KMS-11 (cell line): ENCODE measurements around the gene TFR2.

ENCODE experiments used
- H2AFZ ChIP-seq: fragments of 200-600 bp; sonication (generic); 2 replicates; pipeline ENCODE4 v1.6.1; 2016; ENCODE audit warnings: antibody characterized with exemption, mixed run types, low read depth
- H3K27ac ChIP-seq: fragments of 200-600 bp; sonication (generic); 2 replicates; pipeline ENCODE4 v1.6.1; 2016; ENCODE audit warnings: mild to moderate bottlenecking, mixed run types
- H3K27me3 ChIP-seq: fragments of 200-600 bp; sonication (generic); 2 replicates; pipeline ENCODE4 v1.6.1; 2017; ENCODE audit warnings: mild to moderate bottlenecking, low read depth, mixed run types, moderate library complexity; ENCODE audit not compliant: insufficient read depth
- H3K36me3 ChIP-seq: fragments of 200-600 bp; sonication (generic); 2 replicates; pipeline ENCODE4 v1.6.1; 2017; ENCODE audit warnings: mild to moderate bottlenecking, mixed run types; ENCODE audit not compliant: insufficient read depth
- H3K4me1 ChIP-seq: fragments of 200-600 bp; sonication (generic); 2 replicates; pipeline ENCODE4 v1.6.1; 2016; ENCODE audit warnings: mild to moderate bottlenecking, low read depth, mixed run types; ENCODE audit not compliant: poor library complexity, severe bottlenecking
- H3K4me2 ChIP-seq: fragments of 200-600 bp; sonication (generic); 2 replicates; pipeline ENCODE4 v1.7.0; 2016; ENCODE audit warnings: mild to moderate bottlenecking, mixed run types
- H3K4me3 ChIP-seq: fragments of 200-600 bp; sonication (generic); IDR thresholded peaks from 2 replicates; pipeline ENCODE4 v1.6.1; 2017; ENCODE audit warnings: low read depth, low read length, mixed read lengths; ENCODE audit not compliant: insufficient read depth
- H3K79me2 ChIP-seq: fragments of 200-600 bp; sonication (generic); 2 replicates; pipeline ENCODE4 v1.6.1; 2016; ENCODE audit warnings: low read depth, mixed run types; ENCODE audit not compliant: insufficient read depth
- H3K9ac ChIP-seq: fragments of 200-600 bp; sonication (generic); 2 replicates; pipeline ENCODE4 v1.6.1; 2016; ENCODE audit warnings: mild to moderate bottlenecking, mixed run types
- H4K20me1 ChIP-seq: fragments of 200-600 bp; sonication (generic); 2 replicates; pipeline ENCODE4 v1.6.1; 2016; ENCODE audit warnings: mild to moderate bottlenecking, mixed run types; ENCODE audit not compliant: insufficient read depth
- TF ChIP-seq, protein P1 (sequence below): fragments of 200-600 bp; sonication (generic); conservative IDR thresholded peaks from 2 replicates; pipeline ENCODE4 v1.6.1; 2017; ENCODE audit warnings: low read depth, mild to moderate bottlenecking, antibody characterized with exemption, low read length, moderate library complexity, mixed read lengths

The TFR2 gene

DNA sequence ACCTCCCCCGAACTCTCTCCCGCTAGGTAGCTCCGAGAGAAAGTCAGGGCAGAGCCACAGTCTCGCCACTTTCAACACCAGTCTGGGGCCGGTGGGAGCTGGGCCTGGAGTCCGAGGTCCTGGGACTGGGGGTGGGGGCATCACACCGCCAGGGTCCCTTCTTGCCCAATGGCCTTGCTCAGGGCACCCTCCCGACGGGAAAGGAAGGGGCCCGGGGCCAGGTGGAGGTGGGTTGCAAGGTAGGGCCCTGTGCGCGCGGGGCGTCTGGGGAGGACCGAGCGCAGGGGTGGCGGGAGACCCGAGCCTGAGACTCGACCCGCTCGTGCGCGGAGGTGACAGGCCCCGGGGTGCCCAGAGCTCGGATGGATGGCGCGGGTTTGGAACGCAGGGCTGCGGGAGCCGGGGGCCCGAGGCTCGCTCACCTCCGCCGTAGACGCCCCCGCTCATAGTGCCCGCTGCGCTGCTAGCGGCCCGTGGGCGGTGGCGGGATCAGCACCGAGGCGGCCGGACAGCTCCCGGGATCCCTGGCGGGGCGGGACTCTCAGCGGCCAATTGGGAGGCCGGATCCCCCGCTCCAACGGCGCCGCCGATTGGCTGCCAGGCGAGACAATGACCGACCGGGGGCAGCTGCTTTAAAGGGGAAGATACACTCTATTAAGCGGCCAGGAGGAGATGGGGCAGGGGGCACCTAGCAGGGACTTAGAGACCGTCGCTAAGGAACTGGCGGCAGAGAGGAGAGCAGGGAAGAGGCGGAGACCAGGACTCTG, 14.7 kb upstream of the TFR2 start, which contains the start of gene ACTL6B:
ACTL6B (minus strand) TSS at position 541 of the 767 bp plus-strand sequence; CDS start at position 447, 94 bp downstream.
- Histone ChIP-seq H3K27me3 (peaks cover 86% of the 10 kb centered on the region; the same call in 1 of the 2 replicates), H3K4me2 (no peak within 1 kb of the TSS), H3K9ac (no peak within 1 kb of the TSS), H4K20me1 (no peaks in the 10 kb centered on the region), H3K27ac (no peak within 1 kb of the TSS), H3K79me2 (no peaks in the 10 kb centered on the region), H2AFZ (no peak within 1 kb of the TSS), H3K4me1 (no peaks in the 10 kb centered on the region), H3K36me3 (no peaks in the 10 kb centered on the region), H3K4me3 (no peak within 1 kb of the TSS)
- TF ChIP-seq, protein P1, sequence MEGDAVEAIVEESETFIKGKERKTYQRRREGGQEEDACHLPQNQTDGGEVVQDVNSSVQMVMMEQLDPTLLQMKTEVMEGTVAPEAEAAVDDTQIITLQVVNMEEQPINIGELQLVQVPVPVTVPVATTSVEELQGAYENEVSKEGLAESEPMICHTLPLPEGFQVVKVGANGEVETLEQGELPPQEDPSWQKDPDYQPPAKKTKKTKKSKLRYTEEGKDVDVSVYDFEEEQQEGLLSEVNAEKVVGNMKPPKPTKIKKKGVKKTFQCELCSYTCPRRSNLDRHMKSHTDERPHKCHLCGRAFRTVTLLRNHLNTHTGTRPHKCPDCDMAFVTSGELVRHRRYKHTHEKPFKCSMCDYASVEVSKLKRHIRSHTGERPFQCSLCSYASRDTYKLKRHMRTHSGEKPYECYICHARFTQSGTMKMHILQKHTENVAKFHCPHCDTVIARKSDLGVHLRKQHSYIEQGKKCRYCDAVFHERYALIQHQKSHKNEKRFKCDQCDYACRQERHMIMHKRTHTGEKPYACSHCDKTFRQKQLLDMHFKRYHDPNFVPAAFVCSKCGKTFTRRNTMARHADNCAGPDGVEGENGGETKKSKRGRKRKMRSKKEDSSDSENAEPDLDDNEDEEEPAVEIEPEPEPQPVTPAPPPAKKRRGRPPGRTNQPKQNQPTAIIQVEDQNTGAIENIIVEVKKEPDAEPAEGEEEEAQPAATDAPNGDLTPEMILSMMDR, result no peak

DNA sequence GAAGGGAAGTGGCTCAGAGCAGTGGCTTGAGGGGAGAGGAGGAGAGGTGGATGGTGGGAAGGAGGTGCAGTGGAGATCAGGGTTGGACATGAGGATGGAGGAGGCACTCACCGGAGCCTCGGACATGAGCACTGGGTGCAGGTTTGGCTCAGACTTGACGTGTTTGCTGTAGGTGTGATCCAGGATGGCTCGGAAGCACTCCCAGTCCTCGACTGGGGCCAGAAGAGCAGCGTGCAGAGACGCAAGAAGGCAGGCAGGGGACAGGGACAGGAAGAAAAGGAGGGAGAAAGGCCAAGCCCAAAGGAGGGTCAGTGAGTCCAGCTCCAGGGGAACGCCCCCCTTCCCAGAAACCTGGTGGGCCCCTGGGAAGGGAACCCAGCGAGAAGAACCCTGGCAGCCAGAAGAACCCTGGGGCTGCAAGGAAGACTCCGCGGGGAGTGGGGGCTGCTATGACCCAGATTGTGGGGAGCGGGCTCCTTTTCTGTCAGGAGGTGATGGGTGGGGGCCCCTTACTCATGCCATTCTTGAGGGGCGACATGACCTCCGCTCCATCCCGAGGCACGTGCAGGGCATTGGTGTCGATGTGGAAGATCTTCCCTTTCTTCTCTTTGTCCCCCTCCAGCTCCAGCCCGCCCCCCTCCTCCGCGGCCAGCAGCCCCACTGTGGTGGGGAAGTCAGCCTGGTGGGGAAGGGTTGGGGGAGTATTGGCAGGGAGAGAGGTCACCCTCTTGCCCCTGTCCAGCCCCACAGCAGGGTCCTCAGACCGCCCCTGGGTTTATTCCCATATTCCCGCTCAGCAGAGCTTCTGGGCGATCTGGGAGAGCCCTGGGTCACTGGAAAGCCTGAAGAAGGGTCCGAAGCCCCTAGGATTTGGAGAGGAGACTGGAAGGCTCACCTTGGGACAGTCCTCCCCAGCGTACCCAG, 13.8 kb upstream of the TFR2 start:
- no peak overlapping the region for H3K4me3 ChIP-seq
- TF ChIP-seq, protein P1, result no peak
- no peaks in the 10 kb centered on the region for H3K36me3 ChIP-seq
- H3K4me2 ChIP-seq, result no peak overlapping the region
- H2AFZ ChIP-seq, result no peak overlapping the region
- peaks cover 87% of the 10 kb centered on the region; the same call in 1 of the 2 replicates for H3K27me3 ChIP-seq
- H3K79me2 ChIP-seq, result no peaks in the 10 kb centered on the region
- no peaks in the 10 kb centered on the region for H4K20me1 ChIP-seq
- no peak overlapping the region for H3K27ac ChIP-seq
- H3K4me1 ChIP-seq, result no peaks in the 10 kb centered on the region
- H3K9ac ChIP-seq, result no peak overlapping the region

DNA sequence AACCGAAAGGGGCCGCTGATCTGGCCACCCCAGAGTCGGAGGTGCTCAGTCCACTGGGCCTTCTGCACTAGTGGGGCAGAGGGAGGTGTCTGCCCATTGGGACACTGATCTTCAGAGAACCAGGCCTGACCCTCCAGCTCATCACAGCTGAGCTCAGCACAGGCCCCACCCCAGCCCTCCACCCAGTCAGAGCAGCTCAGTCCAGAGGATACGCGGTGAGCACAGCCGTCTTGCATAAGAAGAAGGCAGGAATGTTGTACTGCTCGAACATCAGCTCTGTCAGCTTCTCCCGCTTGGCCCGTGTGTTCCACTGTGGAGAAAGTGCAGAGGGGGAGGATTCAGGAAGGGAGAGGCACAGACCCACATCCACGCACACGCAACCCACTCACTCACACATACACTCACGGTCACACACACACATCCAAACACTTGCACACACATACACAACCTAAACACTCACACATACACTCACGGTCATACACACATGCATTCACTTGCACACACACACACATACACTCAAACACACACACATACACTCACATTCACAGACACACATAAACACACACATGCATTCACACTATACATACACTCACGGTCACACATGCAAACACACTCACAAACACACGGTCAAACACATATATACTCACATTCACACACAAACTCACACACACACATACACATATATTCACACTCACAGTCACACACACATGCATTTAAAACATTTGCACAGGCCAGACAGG, 8.6 kb upstream of the TFR2 start:
- Histone ChIP-seq H3K27me3 (peaks cover 91% of the 10 kb centered on the region), H3K79me2 (no peaks in the 10 kb centered on the region), H3K4me2 (no peak overlapping the region), H3K4me1 (no peaks in the 10 kb centered on the region), H3K36me3 (no peaks in the 10 kb centered on the region), H4K20me1 (no peaks in the 10 kb centered on the region), H3K9ac (no peak overlapping the region), H3K27ac (no peak overlapping the region), H2AFZ (no peak overlapping the region), H3K4me3 (no peak overlapping the region)
- TF ChIP-seq, protein P1, result no peak

DNA sequence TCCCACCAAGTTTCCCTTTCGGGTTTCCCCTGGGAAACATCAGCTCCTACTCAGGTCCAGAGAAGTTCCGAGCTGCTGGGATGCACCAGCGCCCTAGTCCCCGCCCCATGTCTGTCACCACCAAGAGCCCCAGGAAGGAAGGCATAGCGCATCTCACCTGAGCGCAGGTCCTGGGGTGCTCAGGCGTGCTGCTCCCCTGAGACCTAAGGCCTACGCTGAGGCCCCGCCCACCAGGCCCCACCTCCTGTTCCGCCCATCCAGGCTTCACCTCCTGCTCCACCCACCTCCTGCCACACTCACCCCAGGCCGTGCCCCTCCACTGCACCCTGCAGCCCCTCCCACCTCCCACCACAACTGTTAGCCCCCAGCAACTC, 1.2 kb upstream of the TFR2 start:
- H3K27ac ChIP-seq, result no peak overlapping the region
- H3K4me2 ChIP-seq, result no peak overlapping the region
- H3K4me3 ChIP-seq, result no peak overlapping the region

More for the DNA sequence above, 1.2 kb upstream of the TFR2 start:
- peaks cover 73% of the 10 kb centered on the region for H3K27me3 ChIP-seq
- H3K36me3 ChIP-seq, result no peaks in the 10 kb centered on the region
- no peak overlapping the region for H3K9ac ChIP-seq
- H3K79me2 ChIP-seq, result no peaks in the 10 kb centered on the region
- TF ChIP-seq, protein P1, result 0 out of 2 replicates have a peak, but pooled peaks have one; percentile 16
- H3K4me1 ChIP-seq, result no peaks in the 10 kb centered on the region
- no peak overlapping the region for H2AFZ ChIP-seq
- no peaks in the 10 kb centered on the region for H4K20me1 ChIP-seq
